Measurements from ENCODE around the gene RICTOR.
A peak's percentile ranks its signal among the peaks of the same experiment; 100 is the strongest.

Gene RICTOR

DNA sequence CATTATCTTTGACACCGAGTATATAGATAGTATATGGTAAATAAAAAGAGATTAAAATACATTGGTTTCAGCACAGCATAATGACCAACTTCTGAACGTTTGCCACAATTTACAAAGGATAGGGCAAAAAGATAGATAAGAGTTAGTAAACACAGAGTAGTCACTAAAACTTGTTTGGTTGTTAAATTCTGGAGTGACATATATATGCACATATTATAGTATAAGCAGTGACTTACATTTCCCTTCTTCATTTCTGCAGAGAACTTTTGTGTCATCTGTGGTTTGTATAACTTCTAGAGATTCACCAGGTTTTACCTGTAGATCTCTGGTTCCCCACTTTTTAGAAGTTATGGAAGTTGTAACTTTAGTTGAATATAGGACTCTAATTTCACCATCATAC lies 44.4 kb upstream of the RICTOR start:
- 0 out of 2 replicates have a peak, but pooled peaks cover 3% of the 10 kb centered on the region for H3K4me1 ChIP-seq (ENCODE audit: control insufficient read depth, insufficient read depth, low read length)
- H3K36me3 ChIP-seq (ENCODE audit: control insufficient read depth in 2 of 2, insufficient read depth in 1 of 2, low read length in 2 of 2), result no peaks in the 10 kb centered on the region
- no peak overlapping the region for H3K27ac ChIP-seq (ENCODE audit: extremely low read depth, low read depth, low read length)
- no peak overlapping the region for H3K4me3 ChIP-seq (ENCODE audit: low read depth, low read length)
- H3K9me3 ChIP-seq (ENCODE audit: control insufficient read depth, insufficient read depth, low read depth, low read length), result no peaks in the 10 kb centered on the region
- no peak for TF ChIP-seq ZNF664 (tag by site-specific recombination; IDR thresholded peaks at IDR 0.05)
- no peak for TF ChIP-seq ZSCAN16 (tag by site-specific recombination; IDR thresholded peaks at IDR 0.05)
- TF ChIP-seq ZNF600 (tag by site-specific recombination; IDR thresholded peaks at IDR 0.05), result no peak
- TF ChIP-seq TSHZ1 (tag by site-specific recombination; IDR thresholded peaks at IDR 0.05; ENCODE audit: borderline replicate concordance), result no peak
- TF ChIP-seq, protein P1, sequence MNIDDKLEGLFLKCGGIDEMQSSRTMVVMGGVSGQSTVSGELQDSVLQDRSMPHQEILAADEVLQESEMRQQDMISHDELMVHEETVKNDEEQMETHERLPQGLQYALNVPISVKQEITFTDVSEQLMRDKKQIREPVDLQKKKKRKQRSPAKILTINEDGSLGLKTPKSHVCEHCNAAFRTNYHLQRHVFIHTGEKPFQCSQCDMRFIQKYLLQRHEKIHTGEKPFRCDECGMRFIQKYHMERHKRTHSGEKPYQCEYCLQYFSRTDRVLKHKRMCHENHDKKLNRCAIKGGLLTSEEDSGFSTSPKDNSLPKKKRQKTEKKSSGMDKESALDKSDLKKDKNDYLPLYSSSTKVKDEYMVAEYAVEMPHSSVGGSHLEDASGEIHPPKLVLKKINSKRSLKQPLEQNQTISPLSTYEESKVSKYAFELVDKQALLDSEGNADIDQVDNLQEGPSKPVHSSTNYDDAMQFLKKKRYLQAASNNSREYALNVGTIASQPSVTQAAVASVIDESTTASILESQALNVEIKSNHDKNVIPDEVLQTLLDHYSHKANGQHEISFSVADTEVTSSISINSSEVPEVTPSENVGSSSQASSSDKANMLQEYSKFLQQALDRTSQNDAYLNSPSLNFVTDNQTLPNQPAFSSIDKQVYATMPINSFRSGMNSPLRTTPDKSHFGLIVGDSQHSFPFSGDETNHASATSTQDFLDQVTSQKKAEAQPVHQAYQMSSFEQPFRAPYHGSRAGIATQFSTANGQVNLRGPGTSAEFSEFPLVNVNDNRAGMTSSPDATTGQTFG (tag by site-specific recombination; IDR thresholded peaks at IDR 0.05; ENCODE audit: borderline replicate concordance), result no peak
- no peak for TF ChIP-seq ZNF292 (tag by site-specific recombination; IDR thresholded peaks at IDR 0.05; ENCODE audit: borderline replicate concordance, low read depth)
- no peak for TF ChIP-seq MZF1 (tag by site-specific recombination; IDR thresholded peaks at IDR 0.05; ENCODE audit: borderline replicate concordance)
- no peak for TF ChIP-seq OVOL3 (tag by site-specific recombination; IDR thresholded peaks at IDR 0.05)
- TF ChIP-seq SALL2 (tag by site-specific recombination; IDR thresholded peaks at IDR 0.05; ENCODE audit: borderline replicate concordance), result no peak
- no peak for TF ChIP-seq GLI2 (tag by site-specific recombination; IDR thresholded peaks at IDR 0.05; ENCODE audit: borderline replicate concordance, low read depth)
- TF ChIP-seq ZNF548 (tag by site-specific recombination; IDR thresholded peaks at IDR 0.05), result no peak
- CTCF ChIA-PET, result interaction anchor here (1.2 kb wide), 1 partner anchor 38 kb away, joined by 4 read pairs; no protein-coding TSS in a partner anchor
- POLR2A ChIA-PET, result no interaction called here

DNA sequence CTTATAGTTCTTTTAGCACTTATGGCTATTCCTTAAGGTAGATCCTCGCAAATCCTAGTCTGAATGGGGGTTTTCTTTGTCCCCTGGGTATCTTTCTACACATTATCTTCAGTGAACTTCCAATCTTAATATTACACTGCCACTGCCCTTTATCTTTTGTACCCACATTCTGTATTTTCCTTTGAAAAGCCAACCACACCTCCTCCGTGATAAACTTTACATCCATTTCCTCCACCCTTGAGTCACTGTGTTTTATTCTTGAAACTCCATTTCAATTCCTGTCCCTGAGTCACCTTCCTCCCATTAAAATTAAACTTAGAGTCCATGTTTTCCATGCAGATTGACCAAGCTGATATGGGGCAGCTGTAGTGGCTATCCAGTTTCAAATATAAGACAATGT lies 43.2 kb upstream of the RICTOR start:
- Histone ChIP-seq H3K4me3 (ENCODE audit: low read depth, low read length) (no peak overlapping the region), H3K9me3 (ENCODE audit: control insufficient read depth, insufficient read depth, low read depth, low read length) (no peaks in the 10 kb centered on the region), H3K4me1 (ENCODE audit: control insufficient read depth, insufficient read depth, low read length) (0 out of 2 replicates have a peak, but pooled peaks cover 3% of the 10 kb centered on the region), H3K36me3 (ENCODE audit: control insufficient read depth in 2 of 2, insufficient read depth in 1 of 2, low read length in 2 of 2) (no peaks in the 10 kb centered on the region), H3K27ac (ENCODE audit: extremely low read depth, low read depth, low read length) (no peak overlapping the region)
- no peak for TF ChIP-seq ZBTB20 (tag by site-specific recombination; IDR thresholded peaks at IDR 0.05)
- TF ChIP-seq, protein P2, sequence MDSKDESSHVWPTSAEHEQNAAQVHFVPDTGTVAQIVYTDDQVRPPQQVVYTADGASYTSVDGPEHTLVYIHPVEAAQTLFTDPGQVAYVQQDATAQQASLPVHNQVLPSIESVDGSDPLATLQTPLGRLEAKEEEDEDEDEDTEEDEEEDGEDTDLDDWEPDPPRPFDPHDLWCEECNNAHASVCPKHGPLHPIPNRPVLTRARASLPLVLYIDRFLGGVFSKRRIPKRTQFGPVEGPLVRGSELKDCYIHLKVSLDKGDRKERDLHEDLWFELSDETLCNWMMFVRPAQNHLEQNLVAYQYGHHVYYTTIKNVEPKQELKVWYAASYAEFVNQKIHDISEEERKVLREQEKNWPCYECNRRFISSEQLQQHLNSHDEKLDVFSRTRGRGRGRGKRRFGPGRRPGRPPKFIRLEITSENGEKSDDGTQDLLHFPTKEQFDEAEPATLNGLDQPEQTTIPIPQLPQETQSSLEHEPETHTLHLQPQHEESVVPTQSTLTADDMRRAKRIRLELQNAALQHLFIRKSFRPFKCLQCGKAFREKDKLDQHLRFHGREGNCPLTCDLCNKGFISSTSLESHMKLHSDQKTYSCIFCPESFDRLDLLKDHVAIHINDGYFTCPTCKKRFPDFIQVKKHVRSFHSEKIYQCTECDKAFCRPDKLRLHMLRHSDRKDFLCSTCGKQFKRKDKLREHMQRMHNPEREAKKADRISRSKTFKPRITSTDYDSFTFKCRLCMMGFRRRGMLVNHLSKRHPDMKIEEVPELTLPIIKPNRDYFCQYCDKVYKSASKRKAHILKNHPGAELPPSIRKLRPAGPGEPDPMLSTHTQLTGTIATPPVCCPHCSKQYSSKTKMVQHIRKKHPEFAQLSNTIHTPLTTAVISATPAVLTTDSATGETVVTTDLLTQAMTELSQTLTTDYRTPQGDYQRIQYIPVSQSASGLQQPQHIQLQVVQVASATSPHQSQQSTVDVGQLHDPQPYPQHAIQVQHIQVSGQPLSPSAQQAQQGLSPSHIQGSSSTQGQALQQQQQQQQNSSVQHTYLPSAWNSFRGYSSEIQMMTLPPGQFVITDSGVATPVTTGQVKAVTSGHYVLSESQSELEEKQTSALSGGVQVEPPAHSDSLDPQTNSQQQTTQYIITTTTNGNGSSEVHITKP (tag by site-specific recombination; IDR thresholded peaks at IDR 0.05), result peak; percentile 52; the same call in 1 of the 2 replicates
- POLR2A ChIA-PET, result no interaction called here
- CTCF ChIA-PET, result interaction anchor here (0.6 to 1.2 kb wide), 5 partner anchors 12 to 1687 kb away, joined by 3 to 6 read pairs (median 3); no protein-coding TSS in a partner anchor
